Raji (cell line): ENCODE results near the gene C3orf18.

Source experiments
- POLR2A ChIP-seq: IDR thresholded peaks from 2 replicates; pipeline ENCODE4 v1.6.1; 2011; ENCODE audit warnings: low read depth, low read length, control low read depth; ENCODE audit not compliant: insufficient read depth

Gene C3orf18

DNA sequence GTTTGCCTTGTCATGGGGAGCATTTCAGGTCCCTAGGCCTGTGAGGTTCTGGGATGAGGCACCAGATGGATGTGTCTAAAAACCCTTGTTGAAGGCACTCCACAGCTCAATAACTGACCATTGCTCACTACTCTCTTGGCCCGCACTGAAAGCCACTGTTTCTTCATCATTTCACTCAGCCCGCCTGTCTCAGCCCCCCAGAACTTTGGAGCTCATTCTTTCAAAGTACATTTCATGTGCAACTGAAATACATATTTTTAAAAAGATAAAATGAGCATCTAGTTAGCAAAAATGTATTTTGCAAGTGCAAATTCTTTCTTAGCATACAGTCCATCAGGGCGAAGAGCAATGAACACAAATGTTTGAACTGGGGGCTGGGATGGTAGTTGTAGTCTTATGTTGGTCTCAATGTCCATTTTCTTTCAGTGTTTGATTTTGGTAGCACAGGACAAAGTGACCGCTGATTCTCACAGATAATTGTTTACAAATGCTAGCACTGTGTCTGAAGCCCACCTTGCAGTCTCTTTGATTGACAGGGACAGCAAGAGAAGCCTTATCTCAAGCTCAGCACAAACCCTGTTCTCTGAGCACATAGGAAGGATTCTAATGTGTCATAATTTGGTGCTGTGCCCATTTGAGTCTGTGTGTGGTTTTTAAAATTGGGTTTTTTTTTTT is 21.3 kb upstream of the C3orf18 start:
- TF ChIP-seq POLR2A: no peak

DNA sequence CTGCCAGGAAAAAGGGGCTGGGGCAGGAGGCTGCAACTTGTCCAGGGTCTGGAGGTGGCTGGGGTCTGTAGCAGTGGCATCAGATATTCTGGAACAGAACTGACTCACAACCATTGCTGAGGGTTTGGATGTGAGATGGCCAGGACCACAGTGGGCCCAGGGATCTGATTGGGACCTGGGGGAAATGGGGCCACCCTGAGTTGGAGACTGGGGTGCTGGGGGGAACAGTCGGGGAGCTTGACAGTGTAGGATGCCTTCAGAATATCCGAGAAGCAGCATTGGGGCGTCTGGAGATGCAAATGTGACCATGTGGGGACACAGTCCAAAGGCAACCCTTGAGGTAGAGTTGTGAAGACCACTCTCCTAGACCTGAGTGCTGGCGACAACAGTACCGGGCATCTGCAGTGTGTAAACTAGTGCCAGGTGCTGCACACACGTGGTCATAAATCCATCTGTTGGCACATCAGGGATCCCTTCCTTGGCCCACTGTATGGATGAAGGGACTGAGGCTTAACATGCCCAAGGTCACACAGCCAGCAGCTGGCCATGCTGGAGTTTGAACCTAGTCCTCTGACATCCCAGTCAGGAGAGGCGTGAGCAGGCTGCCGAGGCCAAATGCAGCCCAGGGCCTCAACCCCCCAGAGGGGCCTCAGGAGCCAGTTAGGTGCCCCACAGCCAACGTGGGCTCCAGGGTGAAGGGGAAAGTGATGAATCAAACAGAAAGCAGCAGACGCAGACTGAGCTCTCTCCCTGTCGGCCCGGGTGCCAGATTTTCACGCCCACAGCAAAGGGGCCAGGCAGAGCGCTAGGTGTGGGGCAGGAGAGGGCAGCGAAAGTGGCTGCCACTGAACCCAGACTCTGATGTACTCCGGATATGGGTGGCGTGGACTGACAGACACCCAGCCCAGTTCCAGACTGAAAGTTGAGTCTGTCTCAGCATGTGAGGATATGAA is 20.5 kb upstream of the C3orf18 start:
- TF ChIP-seq POLR2A: peak; percentile 19; the same call in 1 of the 2 replicates

DNA sequence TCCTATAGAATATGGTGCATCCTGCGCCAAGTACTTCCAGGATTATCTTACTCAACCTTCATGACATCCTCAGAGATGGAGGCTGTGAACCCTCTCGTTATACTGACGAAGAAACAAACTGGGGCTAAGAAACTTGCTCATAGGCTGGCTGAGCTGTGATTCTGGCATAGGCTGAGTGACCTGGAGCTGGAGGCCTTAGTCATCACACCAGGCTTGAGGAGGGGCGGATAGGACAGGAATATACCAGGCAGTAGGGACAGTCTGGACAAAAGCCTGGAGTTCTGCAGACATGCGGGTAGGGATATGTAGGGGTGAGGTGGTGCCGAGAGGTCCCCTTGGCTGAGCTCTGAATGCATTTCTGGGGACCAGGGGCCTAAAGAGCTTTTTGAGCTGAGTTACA is 19.8 kb upstream of the C3orf18 start:
- TF ChIP-seq POLR2A: no peak

DNA sequence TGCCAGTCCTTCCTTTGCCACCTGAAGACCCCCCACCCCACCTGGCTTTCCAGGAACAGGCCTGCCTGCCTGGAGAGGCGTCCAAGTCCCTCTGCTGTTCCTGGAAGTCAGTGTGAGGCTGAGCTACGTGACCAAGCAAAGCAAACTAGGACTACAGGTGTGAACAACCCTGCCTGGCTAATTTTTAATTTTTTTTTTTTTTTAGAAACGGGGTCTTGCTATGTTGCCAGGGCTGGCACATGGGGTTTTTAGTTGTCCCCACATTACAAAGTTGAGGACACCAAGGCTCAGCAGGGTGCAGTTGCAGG is 19.2 kb upstream of the C3orf18 start:
- no peak for TF ChIP-seq POLR2A

DNA sequence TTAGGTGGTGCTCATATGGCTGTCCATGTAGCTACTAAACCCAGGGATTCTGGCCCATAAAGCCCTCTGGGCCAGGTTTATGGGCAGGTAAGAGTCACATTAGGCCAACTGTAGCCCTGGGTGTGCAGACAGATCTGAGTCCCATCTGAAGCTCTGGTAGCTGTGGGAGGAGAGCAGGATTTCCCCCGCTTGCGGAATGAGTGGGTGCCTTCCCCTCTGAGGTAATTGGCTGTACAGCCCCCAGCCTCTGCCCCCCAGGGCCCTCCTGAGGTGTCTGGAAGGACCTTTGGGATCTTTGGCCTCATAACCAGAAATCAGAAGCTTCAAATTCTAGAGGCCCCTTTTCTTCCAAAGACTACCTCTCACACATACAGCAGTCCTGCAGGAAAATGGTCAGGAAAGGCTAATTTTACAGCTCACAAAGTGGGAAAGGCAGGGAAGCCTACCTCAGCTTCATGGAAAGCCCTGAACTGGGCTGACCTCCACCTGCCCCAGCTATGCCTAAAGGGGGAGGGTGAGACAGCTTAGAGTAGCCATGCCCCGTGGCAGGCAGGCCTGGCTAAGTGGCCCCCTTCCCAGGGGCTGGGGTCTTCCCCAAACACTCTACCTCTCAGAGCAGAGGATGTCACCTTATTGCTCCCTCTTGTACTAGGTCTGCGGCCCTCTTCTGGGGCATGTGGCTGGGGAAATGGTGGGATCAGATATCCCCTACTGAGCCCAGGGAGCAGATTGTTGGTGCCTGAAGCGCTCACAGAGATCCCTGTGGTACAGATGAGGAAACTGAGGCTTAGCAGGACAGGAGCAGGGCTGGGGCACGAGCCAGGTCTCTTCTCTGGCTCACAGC is 18.6 kb upstream of the C3orf18 start:
- TF ChIP-seq POLR2A: no peak

DNA sequence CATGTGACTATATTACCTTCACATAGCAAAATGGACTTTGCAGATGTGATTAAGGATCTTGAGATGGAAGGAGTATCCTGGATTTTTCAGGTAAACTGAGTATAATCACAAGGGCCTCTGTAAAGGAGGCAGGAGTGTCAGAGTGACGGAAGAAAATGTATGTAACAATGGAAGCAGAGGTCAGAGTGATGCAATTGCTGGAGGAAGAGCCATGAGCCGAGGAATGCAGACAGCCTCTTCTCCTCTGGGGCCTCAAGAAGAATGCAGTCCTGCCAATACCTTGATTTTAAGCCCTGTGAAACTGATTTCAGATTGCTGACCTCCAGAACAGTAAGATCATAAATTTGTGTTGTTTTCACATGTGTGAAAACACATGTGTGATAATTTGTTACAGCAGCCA is 16.8 kb upstream of the C3orf18 start:
- TF ChIP-seq POLR2A: no peak

DNA sequence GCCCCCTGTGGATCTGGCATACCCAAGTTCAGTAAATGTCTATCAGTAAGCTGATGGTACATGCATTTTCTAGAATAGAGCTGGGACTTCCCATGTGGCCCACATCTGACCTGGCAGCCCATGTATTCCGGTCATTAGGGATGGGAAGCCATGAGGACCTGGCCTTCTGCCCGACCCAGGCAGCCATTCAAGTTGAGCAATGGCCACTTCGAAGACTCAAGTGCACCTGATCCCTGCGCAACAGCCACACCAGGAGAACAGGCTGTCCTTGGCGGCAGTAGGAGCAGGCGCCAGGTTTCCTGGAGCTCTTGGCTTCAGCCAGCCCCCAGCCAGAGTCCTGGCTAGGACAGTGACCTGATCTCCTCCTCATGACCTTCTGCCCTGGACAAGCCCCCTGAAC is 16.4 kb upstream of the C3orf18 start:
- no peak for TF ChIP-seq POLR2A

DNA sequence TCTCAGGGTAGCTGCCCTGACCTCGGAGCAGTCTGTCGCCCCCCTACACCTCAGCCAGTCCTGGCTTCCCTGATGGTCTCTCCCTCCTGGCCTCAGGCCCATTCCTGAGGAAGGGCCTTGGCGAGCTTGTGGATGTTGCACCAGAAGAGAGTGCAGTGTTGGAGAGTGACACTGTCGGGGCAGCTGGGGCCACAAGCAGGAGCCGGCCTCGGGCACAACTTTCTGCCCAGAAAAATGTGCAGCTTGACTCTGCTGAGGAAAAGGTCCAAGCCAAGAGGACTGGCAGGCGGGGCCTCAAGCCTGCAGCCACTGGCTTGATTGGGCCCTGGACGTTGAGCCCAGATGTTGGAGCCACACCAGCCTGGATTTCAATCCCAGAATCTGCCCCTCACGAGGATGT is 14.5 kb upstream of the C3orf18 start:
- TF ChIP-seq POLR2A: no peak

DNA sequence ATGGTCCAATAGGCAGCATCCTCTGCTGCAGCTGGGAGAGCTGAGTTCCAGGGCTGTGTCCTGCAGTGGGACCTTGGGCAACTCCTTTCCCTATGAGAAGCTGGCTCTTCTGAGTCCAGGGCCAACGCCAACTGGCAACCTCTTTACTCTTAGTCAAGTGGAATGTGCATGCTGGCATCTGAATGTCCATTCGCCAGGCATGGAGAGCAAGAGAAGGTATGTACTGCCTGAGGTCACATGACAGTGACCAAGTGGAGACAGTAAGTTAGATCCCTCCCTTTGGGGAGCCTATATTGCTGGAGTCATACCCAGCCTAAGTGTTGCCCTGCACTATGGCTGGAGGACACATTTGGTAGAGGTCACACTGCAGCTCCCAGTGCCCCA is 13.9 kb upstream of the C3orf18 start:
- no peak for TF ChIP-seq POLR2A

DNA sequence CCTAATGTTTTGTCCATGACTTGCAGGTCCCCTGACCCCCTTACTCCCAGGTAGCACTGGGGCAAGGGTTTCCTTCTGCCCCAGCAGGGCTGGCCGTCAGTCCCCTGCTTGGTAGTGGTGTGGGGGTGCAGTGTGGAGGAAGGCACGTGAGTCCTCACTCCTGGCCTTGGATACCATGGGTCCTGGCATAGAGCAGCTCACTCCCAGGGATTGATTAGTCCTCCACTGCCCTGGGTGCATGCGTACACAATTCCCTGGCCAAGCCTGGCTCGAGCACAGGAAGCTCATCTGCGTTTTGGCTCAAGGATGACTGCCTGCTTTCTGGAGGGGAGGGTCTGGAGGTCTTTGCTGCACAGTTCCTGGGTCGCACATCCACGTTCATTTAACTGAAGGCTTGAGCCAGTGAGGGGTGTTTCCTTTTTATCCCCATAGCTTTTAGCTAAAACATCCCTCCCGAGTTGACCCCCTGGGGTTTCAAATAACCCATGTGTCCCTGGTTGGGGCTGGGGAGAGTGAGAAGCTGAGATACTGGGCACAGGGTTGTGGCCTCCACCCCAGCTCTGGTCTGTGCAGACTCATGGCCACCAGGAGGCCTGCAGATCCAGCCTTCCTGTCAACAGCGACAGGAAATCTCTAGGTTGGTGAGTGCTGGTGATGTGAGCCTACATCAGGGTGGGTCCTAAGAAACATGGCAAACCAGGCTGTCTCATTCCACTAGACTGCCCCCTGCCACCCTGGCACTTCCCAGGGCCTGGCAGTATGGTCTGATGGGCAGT is 13.3 kb upstream of the C3orf18 start:
- TF ChIP-seq POLR2A: no peak

DNA sequence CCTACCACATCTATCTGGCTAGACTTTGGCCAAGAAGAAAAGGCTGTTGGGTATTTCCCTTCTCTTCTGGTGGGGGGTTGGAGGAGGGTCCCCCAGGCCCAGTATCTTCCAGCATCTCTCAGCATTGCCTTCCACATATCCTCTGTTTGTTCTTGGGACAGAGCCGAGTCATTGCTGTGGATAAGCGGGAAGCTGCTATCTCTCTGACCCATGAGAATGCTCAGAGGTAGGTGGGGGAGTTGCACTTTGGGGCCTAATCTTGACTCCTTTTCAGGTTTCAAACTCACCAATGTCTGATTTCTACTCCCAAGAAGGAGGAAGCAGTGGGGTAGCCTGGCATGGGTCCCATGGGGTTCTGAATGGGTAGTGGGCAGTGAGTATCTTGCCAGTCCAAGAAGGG is 9.8 kb upstream of the C3orf18 start:
- TF ChIP-seq POLR2A: no peak

DNA sequence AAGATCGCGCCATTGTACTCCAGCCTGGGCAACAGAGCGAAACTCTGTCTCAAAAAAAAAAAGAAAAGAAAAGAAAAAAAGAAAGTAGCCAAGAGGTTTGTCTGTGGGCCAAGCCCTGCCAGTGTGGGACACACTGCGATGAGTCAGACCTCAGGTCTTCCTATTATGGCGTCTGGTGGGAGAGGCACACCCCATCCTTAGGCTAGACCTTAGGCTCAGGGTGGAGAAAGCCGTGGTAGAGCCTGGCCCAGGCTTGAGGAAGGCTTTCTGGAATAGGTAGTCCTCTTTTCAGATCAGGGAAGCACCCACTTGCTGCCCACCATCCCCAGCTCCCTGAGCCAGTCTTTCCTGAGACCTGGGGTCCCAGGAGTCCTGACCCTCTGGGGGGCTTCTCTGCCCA is 7.8 kb upstream of the C3orf18 start:
- no peak for TF ChIP-seq POLR2A

DNA sequence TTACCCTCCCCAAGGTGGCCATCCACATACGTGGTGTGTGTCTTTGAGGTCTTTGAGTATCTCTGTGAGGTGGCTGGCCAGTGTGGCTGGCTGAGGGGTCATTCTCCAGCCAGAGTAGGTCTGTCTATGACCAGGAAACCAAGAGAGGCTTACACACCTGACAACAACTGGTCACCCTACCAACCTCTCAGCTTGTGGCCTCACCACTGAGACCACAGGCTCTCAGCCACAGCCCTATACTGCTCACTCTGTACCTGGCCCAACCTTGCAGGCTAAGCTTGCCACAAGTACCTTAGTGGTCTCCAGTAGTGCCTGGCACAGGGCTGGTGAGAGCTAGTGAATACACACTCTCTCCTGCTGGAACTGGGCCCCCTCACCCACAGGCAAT is 6.9 kb upstream of the C3orf18 start:
- no peak for TF ChIP-seq POLR2A

DNA sequence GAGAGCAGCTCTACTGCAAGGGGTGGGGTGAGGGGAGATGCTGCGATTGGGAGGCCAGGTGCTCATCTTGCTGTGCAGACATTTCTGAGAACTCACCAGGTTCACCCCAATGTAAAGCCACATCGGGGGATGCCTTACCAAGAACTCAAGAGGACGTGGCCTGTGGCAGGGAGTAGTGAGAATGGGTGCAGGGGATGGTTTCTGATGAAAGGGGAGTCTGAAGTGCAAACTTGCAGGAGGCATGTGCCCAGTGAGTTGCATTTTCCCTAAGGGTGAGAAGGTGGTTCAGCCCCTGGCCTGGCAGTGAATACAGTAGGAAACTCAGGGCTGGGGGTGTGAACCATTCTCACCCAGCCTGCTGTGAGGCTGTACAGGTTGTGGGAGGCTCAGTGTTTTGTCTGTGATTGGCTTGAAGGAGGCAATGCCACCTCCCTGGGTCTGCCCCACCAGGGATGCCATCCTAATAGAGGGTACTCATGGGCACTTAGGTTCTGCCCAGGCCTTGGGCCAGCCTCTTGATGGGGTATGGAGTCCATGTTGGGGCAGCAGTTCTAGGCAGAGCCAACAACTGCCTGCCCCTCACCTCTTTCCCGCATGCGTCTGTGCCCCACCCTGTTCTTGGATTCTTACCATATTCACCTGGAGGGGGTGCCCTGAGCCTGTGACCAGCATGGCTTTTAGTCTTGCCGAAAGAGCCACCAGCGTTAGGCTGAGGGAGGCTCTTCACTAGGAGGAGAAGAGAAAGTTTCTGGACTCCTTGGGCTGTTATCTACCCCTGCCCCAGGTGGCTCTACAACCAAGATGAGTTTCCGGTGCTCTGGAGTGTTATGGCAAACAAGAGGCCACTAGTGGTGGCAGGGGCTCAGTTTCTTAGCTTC is 6.3 kb upstream of the C3orf18 start:
- no peak for TF ChIP-seq POLR2A
